Fibroblast of lung (primary cell): ENCODE data around the gene VPS13D. TPM values are rescaled to one million over a fixed set of nuclear protein-coding genes. Genes with fewer than 3 reads are reported as not detected.

Experiments
- DNase-seq, 2 donors: peaks; one replicate each; pipeline versions ENCODE4 v3.0.0 to v3.0.0-alpha.2; 2010; ENCODE audit warnings: low read depth in 2 of 2
- H2AFZ ChIP-seq: 2 replicates; pipeline ENCODE4 v1.5.1; 2012; ENCODE audit warnings: low read length, control low read depth, inconsistent platforms
- H3K27ac ChIP-seq: 2 replicates; pipeline ENCODE4 v1.5.1; 2011; ENCODE audit warnings: low read length, control low read depth; ENCODE audit not compliant: insufficient read depth
- H3K27me3 ChIP-seq: 2 replicates; pipeline ENCODE4 v1.5.1; 2011; ENCODE audit warnings: mild to moderate bottlenecking, low read length; ENCODE audit not compliant: control insufficient read depth, insufficient read depth
- H3K36me3 ChIP-seq: 2 replicates; pipeline ENCODE4 v1.5.1; 2011; ENCODE audit warnings: low read length; ENCODE audit not compliant: control insufficient read depth, insufficient read depth
- H3K4me1 ChIP-seq: 2 replicates; pipeline ENCODE4 v1.5.1; 2011; ENCODE audit warnings: low read length; ENCODE audit not compliant: control insufficient read depth, insufficient read depth; ENCODE audit errors: extremely low read depth
- H3K4me2 ChIP-seq: 2 replicates; pipeline ENCODE4 v1.5.1; 2011; ENCODE audit warnings: low read length, control low read depth; ENCODE audit not compliant: insufficient read depth; ENCODE audit errors: extremely low read depth
- H3K4me3 ChIP-seq, 4 experiments: fragments of 200-600 bp in 1 of 4; sonication (generic) in 1 of 4; replicated peaks in 1 of 4; 2 replicates each; pipeline ENCODE4 v1.5.1; 2011 to 2016; ENCODE audit warnings: low read length in 4 of 4, low read depth in 3 of 4, mild to moderate bottlenecking in 3 of 4, control low read depth in 2 of 4, inconsistent platforms in 1 of 4, mixed read lengths in 1 of 4; ENCODE audit not compliant: insufficient read depth in 1 of 4; ENCODE audit errors: control extremely low read depth in 1 of 4
- H3K79me2 ChIP-seq: 2 replicates; pipeline ENCODE4 v1.5.1; 2012; ENCODE audit warnings: mild to moderate bottlenecking, low read length, inconsistent platforms; ENCODE audit not compliant: control insufficient read depth, insufficient read depth
- H3K9ac ChIP-seq: 2 replicates; pipeline ENCODE4 v1.5.1; 2011; ENCODE audit warnings: mild to moderate bottlenecking, low read length, control low read depth; ENCODE audit not compliant: insufficient read depth
- H3K9me3 ChIP-seq: 2 replicates; pipeline ENCODE4 v1.5.1; 2012; ENCODE audit warnings: low read depth, low read length; ENCODE audit not compliant: control insufficient read depth, insufficient read depth
- H4K20me1 ChIP-seq: 2 replicates; pipeline ENCODE4 v1.5.1; 2011; ENCODE audit warnings: low read length; ENCODE audit not compliant: control insufficient read depth, insufficient read depth; ENCODE audit errors: extremely low read depth
- CTCF ChIP-seq, 2 donors: IDR thresholded peaks in 1 of 2; conservative IDR thresholded peaks in 1 of 2; 1 replicate in 1 of 2; 2 replicates in 1 of 2; pipeline ENCODE4 v1.5.1; 2011 to 2012; ENCODE audit warnings: low read length in 2 of 2, control low read depth in 1 of 2, inconsistent platforms in 1 of 2, low read depth in 1 of 2, mild to moderate bottlenecking in 1 of 2
- EZH2 ChIP-seq: IDR thresholded peaks from 2 replicates; pipeline ENCODE4 v1.5.1; 2012; ENCODE audit warnings: low read length, control low read depth, mild to moderate bottlenecking; ENCODE audit errors: missing control alignments
- polyA plus RNA-seq, 2 donors: library from polyadenylated mRNA; depleted of rRNA in 1 of 2; stranded (reverse) in 1 of 2; unstranded in 1 of 2; fragments of >200 nt; gene quantifications; 2 replicates each; pipeline ENCODE4 v1.2.1, GENCODE V29; 2011 to 2012; ENCODE audit warnings: missing spikeins in 1 of 2
- total RNA-seq: library from RNA; depleted of rRNA; stranded (reverse); fragments of >200 nt; gene quantifications from 2 replicates; pipeline ENCODE4 v1.2.1, GENCODE V29; 2014

VPS13D gene
- total and polyA plus RNA-seq, 2 donors (not counting 1 experiment from before 2014, with no cell fraction given), result 14.6 to 40.0 TPM

GRCh38 chr1:12255913-12256312 lies 26.1 kb downstream of the VPS13D start:
- Histone ChIP-seq H4K20me1 (no peaks in the 10 kb centered on the region), H3K4me3 (no peak overlapping the region), H2AFZ (no peak overlapping the region), H3K27ac (no peak overlapping the region), H3K27me3 (no peaks in the 10 kb centered on the region), H3K79me2 (no peaks in the 10 kb centered on the region), H3K4me2 (no peak overlapping the region), H3K9ac (no peak overlapping the region), H3K36me3 (peaks cover 8% of the 10 kb centered on the region), H3K4me1 (no peaks in the 10 kb centered on the region), H3K9me3 (no peaks in the 10 kb centered on the region)
- no peak for DNase-seq
- TF ChIP-seq CTCF (conservative IDR thresholded peaks at IDR 0.05 in 1 of 2, IDR thresholded peaks at IDR 0.05 in 1 of 2; ENCODE audit: low read depth in 1 of 2, low read length in 2 of 2) (no peak), EZH2 (no peak)

- no peak for TF ChIP-seq EZH2
- no peak for TF ChIP-seq CTCF (conservative IDR thresholded peaks at IDR 0.05 in 1 of 2, IDR thresholded peaks at IDR 0.05 in 1 of 2; ENCODE audit: low read depth in 1 of 2, low read length in 2 of 2)
- Histone ChIP-seq H3K4me2 (no peak overlapping the region), H2AFZ (no peak overlapping the region), H3K4me3 (no peak overlapping the region), H4K20me1 (no peaks in the 10 kb centered on the region), H3K27ac (no peak overlapping the region), H3K79me2 (no peaks in the 10 kb centered on the region), H3K4me1 (no peaks in the 10 kb centered on the region), H3K9ac (no peak overlapping the region), H3K36me3 (peaks cover 12% of the 10 kb centered on the region), H3K9me3 (no peaks in the 10 kb centered on the region), H3K27me3 (no peaks in the 10 kb centered on the region)
- DNase-seq, result no peak
Measured at GRCh38 chr1:12258272-12258671, 28.4 kb downstream of the VPS13D start.

GRCh38 chr1:12269351-12269750 lies 39.5 kb downstream of the VPS13D start:
- TF ChIP-seq CTCF (conservative IDR thresholded peaks at IDR 0.05 in 1 of 2, IDR thresholded peaks at IDR 0.05 in 1 of 2; ENCODE audit: low read depth in 1 of 2, low read length in 2 of 2), result no peak
- TF ChIP-seq EZH2, result no peak
- H4K20me1 ChIP-seq, result no peaks in the 10 kb centered on the region
- no peak for DNase-seq
- no peaks in the 10 kb centered on the region for H3K9me3 ChIP-seq
- H2AFZ ChIP-seq, result no peak overlapping the region
- no peaks in the 10 kb centered on the region for H3K27me3 ChIP-seq
- H3K4me1 ChIP-seq, result no peaks in the 10 kb centered on the region
- no peak overlapping the region for H3K27ac ChIP-seq
- H3K4me2 ChIP-seq, result no peak overlapping the region
- no peak overlapping the region for H3K4me3 ChIP-seq
- H3K36me3 ChIP-seq, result peaks cover 5% of the 10 kb centered on the region
- no peak overlapping the region for H3K9ac ChIP-seq
- H3K79me2 ChIP-seq, result no peaks in the 10 kb centered on the region
